NCI-H146 (cell line): ENCODE measurements around the gene HOXD11.

ENCODE experiments used
- DNase-seq: peaks from one replicate; lab custom pipeline; 2025; lab: John Stamatoyannopoulos, UW

Gene HOXD11

DNA sequence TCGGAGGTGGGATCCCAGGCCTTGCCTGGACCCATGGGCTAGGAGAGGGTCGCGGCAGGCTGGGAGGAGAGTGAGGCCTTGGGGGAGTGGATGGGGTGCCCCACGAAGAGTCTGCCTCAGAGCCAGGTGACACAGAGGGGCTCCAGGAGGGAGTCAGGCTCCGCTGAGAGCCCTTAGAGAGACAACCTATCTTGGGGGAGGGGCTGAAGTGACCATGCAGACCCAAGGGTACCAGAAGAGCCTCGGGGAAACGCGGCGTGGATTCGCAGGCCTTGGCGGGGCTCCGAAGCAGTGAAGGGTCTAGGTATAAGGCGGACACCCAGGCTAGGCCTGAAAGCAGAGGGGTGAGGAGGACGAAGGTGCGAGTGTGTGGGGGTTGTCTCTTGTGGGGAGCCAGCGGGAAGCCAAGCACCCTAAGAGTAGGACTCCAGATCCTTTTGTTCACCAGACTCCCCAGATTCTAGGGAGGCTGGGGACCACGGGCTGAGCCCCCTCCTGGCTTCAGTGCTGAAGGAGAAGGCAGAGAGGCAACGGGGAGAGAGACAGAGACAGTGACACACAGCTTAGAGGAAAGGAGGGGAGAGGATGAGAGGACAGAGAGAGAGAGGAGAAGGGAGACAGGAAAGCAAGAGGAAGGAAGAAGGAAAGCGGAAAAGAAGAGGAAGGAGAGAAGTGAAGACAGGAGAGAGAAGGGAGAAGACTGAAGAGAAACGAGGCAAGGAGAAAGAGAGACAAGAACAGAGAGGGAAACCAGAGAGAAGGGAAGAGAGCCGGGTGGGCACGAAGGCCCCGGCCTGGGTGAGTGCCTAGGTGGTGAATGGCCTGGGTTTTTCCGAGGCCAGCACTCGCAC, 1.1 kb upstream of the HOXD11 start:
- peak; percentile 33 for DNase-seq

DNA sequence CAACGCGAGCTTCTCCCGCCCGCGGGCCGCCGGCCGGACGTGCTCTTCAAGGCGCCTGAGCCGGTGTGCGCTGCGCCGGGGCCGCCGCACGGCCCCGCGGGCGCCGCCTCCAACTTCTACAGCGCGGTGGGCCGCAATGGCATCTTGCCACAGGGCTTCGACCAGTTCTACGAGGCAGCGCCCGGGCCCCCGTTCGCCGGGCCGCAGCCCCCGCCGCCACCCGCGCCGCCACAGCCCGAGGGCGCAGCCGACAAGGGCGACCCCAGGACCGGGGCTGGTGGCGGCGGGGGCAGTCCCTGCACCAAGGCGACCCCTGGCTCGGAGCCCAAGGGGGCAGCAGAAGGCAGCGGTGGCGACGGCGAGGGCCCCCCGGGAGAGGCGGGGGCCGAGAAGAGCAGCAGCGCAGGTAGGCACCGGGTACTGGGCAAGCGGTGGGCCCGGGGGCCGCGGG, 676 bp downstream of the HOXD11 start:
- peak; percentile 38 for DNase-seq

DNA sequence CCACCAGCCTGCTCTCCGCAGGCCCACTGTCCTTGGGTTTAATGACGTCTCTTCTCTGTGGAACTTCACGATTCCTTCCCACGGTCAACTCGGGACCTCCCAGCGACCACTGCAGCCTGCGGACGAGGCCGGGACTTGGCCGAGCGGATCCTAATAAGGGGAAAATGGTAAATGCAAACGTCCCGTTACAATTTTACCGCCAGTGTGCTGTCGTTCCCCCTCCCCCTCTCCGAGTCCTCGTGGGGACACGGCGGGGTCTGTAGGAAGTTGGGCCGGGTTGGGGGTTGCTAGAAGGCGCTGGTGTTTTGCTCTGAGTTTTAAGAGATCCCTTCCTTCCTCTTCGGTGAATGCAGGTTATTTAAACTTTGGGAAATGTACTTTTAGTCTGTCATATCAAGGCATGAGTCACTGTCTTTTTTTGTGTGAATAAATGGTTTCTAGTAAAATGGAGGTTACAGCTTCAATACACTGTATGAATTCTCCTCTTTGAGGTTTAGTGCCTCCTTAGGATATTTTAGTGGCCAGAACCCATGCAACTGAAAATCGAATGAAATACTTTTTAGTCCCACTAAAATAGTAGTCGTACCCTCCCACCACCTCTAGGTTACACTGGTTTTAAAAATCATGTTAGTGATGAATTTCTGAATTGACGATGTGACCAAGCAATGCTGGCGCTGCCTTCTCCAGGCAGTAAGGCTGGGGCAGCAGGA, 2.3 kb downstream of the HOXD11 start:
- DNase-seq = no peak

DNA sequence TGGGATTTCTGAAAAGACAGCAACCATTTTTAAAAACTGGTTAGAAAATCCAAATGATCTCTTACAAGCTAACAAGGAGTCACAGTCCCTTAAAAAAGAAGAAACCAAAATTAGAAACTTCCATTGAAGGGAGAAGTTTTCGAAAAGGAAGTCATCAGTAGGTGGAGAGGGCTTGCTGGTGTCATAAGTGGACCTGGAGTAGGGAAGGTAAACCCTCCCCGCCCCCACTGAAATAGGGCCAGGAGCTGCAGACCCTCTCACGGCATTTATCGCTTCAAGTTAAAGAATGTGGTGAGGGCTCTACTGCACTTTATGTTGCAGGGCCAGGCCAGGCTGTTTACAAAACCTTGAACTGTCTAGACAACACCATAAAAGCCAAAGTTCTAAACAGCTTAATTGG, 2.9 kb downstream of the HOXD11 start:
- DNase-seq = no peak

DNA sequence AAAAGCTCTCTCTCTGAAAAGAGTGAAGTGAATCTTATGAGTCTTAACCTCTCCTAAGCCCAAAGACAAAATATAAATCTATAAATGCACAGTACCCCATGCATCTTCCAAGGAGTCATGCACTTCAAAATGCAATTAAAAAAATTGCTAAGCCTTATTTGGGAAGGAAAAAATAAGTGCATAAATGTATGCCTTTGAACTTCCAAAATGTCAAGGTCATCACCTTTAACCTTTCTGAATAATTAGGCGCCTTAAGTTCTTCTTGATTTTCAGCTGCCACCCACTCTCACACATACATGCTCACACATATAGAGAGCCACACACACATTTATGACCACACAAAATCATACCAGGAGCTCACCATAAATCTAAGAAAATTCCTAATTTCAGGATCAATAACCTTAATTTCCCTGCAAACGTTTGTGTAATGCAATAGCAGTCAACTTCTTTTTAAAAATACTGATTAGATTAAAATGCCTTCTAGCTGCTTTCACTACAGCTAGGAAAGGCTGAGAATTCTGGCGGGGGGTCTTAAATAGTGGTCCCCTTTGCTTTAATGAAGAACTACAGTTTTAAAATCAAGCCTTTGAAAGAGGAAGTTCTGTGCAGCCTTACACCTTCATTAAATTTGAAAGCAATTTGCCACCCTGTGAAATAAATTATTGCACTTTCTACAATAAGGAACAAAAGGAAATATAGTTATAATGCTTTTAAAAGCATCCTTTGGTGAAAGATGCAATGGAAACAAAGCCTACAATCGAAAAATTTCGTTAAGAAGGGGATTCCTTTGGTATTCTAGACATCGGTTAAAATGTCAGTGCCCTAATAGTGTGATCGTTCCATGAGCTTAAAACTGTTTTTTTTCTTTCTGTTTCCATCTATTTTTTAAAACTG, 3.6 kb downstream of the HOXD11 start:
- DNase-seq = no peak

DNA sequence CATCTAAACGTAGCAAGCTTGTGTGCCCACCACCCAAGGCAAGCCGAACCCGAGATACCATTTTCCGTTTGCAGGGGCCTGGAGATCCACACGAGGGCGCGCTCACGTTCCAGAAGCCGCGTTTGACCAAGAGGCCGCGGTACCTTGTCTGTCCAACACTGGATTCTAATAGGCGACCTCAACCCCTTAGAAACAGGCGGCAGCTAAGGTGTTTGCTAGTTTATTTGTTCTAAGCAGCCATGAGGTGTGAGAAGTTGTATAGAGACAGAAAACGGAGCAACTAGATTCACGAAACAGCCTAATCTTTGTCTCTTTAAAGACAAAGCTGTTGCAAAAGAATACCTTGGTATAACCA, 4.2 kb downstream of the HOXD11 start:
- DNase-seq = peak; percentile 11

DNA sequence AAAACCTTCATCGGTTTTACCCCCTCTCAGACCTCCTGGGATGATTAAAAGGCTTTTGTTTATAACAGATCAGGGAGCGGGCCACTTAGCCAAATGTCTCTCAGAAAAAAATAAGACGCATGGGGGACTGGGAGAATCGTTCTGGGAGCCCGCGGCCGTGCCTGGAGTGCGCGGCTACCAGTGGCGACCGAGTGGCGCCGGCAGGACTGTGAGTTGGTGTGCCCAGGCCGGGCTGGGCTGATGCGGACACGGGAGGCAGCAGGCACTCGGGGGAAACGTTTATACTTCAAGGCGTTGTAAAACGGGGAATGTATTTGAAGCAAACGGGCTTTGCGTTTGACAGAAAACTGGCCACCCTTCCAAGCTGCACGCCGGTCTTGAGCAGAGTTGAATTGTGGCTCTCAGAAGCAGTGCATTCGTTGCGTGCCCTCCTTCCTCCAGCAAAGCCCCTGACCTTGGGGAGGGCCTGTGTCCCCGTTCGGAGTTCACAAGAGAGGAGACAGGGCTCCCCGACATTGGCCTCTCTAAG, 4.8 kb downstream of the HOXD11 start:
- DNase-seq = no peak

DNA sequence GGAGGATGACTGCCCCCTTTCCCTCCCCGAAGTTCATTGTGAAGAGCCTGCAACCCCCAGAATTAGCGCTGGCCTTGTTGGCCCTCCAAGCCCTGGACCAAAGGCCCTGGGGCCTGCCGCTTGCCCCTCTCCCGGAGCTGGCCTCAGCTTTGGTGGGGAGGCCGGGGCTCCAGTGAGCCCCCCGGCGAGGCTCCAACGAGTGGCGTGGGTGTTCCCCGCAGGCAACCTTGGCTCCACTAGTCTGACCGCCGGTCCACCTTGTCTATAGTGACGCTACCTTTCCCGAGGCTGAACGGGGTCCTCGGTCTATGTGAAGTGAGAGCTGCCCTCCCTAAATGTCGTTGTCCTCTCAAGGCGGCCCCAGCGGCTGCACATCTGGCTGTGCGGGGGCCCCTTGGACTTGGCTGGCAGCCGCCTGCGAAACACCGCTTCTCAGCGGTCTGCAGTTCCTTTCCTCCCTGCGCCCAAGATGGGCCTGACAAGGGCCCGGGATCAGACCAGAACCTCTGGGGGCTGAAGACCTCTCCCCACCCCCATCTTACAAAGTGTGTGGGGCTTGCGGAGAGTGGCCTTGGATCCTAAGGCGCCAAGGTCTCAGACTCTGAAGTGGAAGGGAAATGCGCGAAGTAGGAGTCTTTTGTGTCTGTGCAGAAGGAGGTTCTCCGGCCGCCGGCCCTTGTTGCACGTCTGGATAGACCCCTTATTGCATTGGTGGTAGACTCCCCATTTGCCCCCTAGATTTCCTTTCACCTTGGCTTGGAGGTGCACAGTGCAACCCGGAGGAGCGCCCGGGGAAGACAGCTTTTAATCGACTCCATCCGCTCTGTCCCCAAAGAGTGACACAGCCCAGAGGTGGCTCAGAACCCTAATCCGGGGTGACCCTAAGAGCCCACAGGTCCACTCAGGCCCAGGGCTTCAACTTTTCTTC, 5.6 kb downstream of the HOXD11 start:
- DNase-seq = no peak

DNA sequence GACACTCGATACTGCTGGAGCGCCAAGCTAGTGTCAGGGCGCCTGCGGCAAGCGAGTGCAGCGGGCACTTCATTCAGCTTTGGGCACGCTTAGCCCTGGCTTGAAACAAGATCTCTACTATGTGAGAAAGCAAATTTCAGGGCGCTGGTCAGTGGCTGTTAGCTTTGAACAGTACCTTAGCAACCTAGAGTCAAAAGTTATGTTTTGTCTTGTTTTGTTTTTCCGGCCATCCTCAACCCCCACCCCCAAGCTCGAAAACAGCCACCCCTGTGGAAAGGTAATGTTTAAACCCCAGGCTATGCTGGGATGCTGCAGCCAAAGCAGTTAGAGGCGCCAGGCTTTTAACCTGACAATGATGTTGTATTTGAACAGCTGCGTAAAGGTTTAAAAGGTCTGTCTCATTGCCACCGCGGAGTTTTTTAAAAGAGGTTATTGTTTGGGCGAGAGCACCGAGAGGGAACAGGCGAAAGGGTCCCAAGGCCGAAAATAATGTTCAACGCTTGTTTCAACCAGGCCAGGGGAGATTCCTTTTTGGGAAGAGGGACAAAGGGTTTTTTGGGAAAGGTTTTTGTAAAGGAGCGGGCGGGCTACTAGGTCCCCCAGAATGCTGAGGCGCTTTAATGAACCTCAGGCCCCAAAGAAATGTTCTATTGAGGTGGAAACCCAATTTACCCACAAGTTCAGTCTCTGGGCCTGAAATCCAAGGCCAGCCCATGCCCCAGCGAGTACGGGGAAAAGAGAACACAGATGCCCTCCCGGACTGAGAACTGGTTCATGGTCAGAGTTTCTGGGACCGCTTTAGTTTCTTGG, 7.2 kb downstream of the HOXD11 start:
- peak; percentile 94 for DNase-seq

DNA sequence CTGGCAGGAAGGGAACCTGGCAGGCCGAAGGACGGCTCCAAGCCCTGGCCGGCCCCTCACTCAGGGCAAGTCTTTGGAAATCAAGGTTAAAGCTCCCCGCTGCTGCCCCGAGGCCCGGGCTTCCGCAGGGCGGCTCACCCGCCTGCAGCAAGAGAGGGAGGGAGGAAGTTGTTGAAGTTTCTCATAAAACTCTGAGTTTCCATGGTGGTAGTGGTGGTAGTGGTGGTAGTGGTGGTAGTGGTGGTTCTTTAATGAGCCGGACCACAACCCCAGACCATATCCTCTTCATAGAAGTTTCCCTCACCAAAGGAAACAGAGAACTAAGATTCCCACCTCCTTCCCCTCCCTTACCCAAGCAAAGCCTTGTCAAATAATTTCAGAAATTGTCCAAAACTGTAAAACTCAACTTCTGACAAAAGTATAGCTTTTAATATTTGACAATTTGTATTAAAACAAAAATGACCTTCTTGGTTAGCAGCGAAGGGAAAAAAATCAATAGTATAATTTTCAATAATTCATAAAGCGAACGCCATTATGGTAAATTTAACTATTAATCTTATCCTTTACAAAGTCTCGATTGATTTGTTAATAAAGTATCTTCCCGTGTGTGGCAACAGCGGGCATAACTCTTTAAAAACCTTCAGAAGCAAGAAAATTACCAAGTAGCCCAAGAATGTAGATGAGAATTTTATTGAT, 8.0 kb downstream of the HOXD11 start:
- no peak for DNase-seq

DNA sequence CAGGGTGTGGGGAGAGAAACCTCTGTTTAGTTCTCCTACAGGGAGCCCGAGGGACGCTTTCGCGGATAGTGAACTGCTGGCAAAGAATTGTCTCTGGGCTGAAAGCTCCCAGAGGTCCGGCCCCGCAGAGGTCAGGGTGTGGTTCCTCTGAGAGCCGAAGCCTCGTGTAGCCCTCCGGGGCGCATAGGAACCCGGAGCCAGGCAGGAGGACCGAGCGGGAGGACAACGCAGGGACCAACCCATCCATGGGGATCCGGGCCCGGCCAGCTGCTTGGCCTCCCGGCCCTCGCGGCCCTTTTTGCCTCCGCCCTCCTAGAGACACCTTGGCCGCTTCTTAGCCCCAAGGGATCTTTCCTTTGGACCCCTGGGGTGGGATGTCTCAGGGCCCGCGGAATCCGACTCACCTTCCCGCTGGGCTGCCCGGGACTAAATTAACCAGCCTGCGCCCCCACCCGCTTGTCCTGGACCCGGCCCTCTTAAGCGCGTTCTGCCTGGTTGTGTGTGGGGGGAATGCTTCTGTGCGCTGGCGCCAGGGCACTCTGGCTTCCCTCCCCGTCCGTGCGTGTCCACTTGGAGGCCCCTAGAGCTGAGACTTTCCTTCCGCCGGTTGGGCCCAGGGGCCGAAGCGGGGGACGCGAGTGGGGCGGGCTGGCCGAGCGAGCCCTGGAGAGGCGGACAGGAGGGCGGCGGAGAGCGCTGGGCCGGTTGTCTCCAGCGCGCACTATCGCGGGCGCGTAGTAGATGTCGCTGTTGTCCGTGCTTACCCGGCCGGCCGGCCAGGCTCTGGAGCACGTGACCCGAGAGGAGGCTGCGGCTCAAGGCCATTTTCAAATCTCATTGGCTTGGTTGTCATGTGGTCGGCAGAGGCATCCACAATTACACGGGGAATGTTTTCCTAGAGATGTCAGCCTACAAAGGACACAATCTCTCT, 9.1 kb downstream of the HOXD11 start, which contains the start of gene HOXD10:
Gene HOXD10 (plus strand): TSS at position 896 of the 931 bp plus-strand sequence. CDS start 56 bp downstream, outside the sequence.
- DNase-seq = no peak

DNA sequence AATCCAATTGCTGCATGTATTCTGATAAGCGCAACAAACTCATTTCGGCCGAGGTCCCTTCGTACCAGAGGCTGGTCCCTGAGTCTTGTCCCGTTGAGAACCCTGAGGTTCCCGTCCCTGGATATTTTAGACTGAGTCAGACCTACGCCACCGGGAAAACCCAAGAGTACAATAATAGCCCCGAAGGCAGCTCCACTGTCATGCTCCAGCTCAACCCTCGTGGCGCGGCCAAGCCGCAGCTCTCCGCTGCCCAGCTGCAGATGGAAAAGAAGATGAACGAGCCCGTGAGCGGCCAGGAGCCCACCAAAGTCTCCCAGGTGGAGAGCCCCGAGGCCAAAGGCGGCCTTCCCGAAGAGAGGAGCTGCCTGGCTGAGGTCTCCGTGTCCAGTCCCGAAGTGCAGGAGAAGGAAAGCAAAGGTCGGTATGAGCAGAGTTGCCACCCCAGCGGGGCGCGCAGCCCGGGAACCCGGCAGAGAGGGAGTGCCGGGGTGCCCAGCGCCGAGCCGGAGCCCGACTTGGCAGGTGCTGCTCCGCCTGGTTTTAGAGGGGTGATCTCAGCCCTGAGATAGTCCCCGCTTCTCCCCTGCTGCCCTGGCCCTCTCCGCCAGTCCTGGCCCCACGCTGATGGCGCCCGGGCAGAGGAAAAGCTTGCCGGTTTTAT, 10.2 kb downstream of the HOXD11 start:
- DNase-seq = no peak

DNA sequence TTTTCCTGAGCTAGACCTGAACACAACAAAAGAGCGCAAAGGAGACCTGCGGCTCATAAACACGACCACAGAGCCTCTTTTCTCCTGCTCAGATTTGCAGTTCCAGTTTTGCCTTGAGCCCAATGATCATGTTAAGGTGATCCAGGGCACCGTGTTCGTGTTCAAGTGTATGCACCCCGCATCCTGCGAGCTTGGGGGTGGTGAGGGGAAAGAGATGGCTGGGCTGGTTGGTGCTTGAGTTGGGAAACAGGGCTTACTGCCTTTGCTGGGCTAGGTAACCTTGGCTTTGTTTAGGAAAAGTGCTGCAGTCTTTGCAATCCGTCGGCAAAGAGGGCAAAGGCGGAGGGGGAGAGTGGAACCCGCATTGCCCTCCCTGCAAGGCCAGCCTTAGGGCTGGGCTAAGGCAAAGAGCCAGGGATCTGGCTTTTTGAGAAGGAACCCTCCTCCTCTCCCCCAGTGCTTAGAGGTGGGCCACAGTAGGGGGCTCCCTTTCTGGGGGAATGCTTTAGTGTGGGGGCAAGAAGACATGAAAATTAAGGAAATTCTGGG, 10.8 kb downstream of the HOXD11 start:
- DNase-seq = no peak

DNA sequence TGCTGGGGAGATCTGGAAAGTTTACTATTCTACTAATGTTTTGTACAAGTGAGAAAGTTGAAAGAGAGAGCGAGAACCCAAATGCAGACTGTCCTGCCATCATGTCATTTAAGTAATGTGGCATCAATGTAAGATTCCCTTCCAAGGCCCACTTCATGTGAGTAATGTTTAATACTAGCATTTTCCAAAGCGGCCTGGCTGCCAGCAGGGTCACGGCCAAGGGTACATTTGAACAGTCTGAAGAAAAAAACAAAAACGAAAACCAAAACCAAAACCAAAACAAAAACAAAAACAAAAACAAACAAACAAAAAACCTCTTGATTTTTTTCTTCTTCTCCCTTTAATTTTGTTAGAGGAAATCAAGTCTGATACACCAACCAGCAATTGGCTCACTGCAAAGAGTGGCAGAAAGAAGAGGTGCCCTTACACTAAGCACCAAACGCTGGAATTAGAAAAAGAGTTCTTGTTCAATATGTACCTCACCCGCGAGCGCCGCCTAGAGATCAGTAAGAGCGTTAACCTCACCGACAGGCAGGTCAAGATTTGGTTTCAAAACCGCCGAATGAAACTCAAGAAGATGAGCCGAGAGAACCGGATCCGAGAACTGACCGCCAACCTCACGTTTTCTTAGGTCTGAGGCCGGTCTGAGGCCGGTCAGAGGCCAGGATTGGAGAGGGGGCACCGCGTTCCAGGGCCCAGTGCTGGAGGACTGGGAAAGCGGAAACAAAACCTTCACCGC, 11.7 kb downstream of the HOXD11 start:
- no peak for DNase-seq

DNA sequence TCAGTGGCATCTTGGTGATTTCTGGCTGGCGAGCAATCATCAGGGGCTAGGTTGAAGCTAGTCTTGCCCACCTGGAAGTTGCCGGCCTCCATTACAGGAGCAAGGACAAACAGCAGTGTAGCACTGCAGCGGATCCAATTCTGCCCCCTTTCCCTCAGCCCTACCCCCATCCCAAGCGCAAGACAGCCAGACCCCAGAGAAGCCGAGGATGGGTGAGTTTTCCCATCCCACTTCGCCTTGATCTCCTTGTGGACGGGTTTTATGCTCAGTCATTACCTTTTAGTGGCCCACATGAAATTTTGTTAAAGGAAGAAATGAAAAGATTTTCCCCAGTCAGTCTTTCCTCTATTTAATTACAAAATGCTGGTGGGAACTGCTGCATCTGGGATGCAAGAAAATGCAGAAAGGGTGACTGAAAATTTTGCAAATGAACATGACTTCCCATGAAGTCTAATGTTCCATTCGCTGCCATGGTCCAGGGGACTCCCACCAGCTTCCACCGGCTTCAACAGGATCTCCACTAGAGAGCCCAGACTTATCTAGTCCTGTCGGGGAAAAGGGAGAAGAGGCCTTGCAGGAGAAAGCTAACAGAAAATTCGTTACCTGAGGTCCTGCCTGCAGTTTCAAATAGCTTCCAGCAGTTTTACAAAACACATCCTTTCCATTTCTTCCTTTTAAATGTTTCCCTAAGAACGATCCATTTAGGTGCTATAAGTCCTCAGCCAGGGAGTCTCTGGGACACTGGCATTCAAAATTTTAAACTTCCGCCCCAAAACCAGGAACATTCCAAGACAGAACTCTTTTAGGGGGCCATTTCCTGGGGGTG, 13.5 kb downstream of the HOXD11 start:
- DNase-seq = no peak
